Smooth muscle cell (in vitro differentiated cells): ENCODE data around the gene KYNU. TPM values are rescaled to one million over a fixed set of nuclear protein-coding genes. Genes with fewer than 3 reads are reported as not detected.
"Not testable (repeated sequence)": the region's sequence is repeated elsewhere in the genome, so short reads cannot be mapped to it uniquely, and the experiment has no call there.

Experiments
- DNase-seq: peaks from one replicate; lab custom pipeline; 2025; ENCODE audit not compliant: unreplicated experiment; lab: John Stamatoyannopoulos, UW
- H2AFZ ChIP-seq: fragments of 200-600 bp; sonication (generic); 2 replicates; pipeline ENCODE4 v1.6.0; 2016; ENCODE audit warnings: antibody characterized with exemption, low read depth, mild to moderate bottlenecking
- H3F3A ChIP-seq: fragments of 200-600 bp; sonication (generic); 2 replicates; pipeline ENCODE4 v1.6.0; 2017; ENCODE audit warnings: antibody characterized with exemption, low read depth
- H3K27ac ChIP-seq: fragments of 200-600 bp; sonication (generic); 2 replicates; pipeline ENCODE4 v1.5.1; 2016; ENCODE audit warnings: low read depth, mild to moderate bottlenecking
- H3K27me3 ChIP-seq: fragments of 200-600 bp; sonication (generic); 2 replicates; pipeline ENCODE4 v1.6.1; 2016; ENCODE audit warnings: low read depth, mild to moderate bottlenecking
- H3K36me3 ChIP-seq: fragments of 200-600 bp; sonication (generic); 2 replicates; pipeline ENCODE4 v1.5.1; 2016; ENCODE audit warnings: low read depth
- H3K4me1 ChIP-seq: fragments of 200-600 bp; sonication (generic); 2 replicates; pipeline ENCODE4 v1.5.1; 2016; ENCODE audit warnings: low read depth
- H3K4me2 ChIP-seq: fragments of 200-600 bp; sonication (generic); 2 replicates; pipeline ENCODE4 v1.6.0; 2016; ENCODE audit warnings: mild to moderate bottlenecking
- H3K4me3 ChIP-seq: fragments of 200-600 bp; sonication (generic); 2 replicates; pipeline ENCODE4 v1.5.1; 2016; ENCODE audit warnings: mild to moderate bottlenecking
- H3K79me2 ChIP-seq: fragments of 200-600 bp; sonication (generic); 2 replicates; pipeline ENCODE4 v1.6.0; 2016; ENCODE audit warnings: low read depth, mild to moderate bottlenecking
- H3K9ac ChIP-seq: fragments of 200-600 bp; sonication (generic); 2 replicates; pipeline ENCODE4 v1.6.0; 2016; ENCODE audit warnings: low read depth
- H3K9me3 ChIP-seq: fragments of 200-600 bp; sonication (generic); replicated peaks from 2 replicates; pipeline ENCODE4 v1.5.1; 2016; ENCODE audit warnings: low read depth
- H4K20me1 ChIP-seq: fragments of 200-600 bp; sonication (generic); 2 replicates; pipeline ENCODE4 v1.6.0; 2016; ENCODE audit warnings: low read depth
- CTCF ChIP-seq: fragments of 200-600 bp; sonication (generic); IDR thresholded peaks from 2 replicates; pipeline ENCODE4 v1.5.1; 2017; ENCODE audit warnings: borderline replicate concordance, mild to moderate bottlenecking, antibody characterized with exemption; ENCODE audit not compliant: insufficient read depth, poor library complexity, severe bottlenecking
- WGBS: methylation state at CpG from one replicate; pipeline ENCODE4 v1.1.7; 2016; ENCODE audit warnings: low lambda C conversion rate; 5-methylcytosine and 5-hydroxymethylcytosine counted together
- polyA plus RNA-seq: library from polyadenylated mRNA; unstranded; fragments of >200 nt; fragmentation: Nextera tagmentation; extraction: Ambion mirVana; gene quantifications from 2 replicates; pipeline ENCODE4 v1.2.1, GENCODE V29; 2016
- total RNA-seq: library from RNA; depleted of rRNA; stranded (reverse); fragments of >200 nt; gene quantifications from 2 replicates; pipeline ENCODE4 v1.2.3, GENCODE V29; 2014

The KYNU gene
- total and polyA plus RNA-seq, 2 experiments from 2014 or later: 5.7 to 16.0 TPM

GRCh38 chr2:142879151-142879550 lies 1.7 kb downstream of the KYNU start:
- DNase-seq: no peak
- no peak for TF ChIP-seq CTCF
- no peak overlapping the region for H2AFZ ChIP-seq
- no peaks in the 10 kb centered on the region for H3K79me2 ChIP-seq
- no peaks in the 10 kb centered on the region for H3K27me3 ChIP-seq
- WGBS: 96% methylated on average over 4 of the region's 4 CpGs
- peaks cover 10% of the 10 kb centered on the region for H3F3A ChIP-seq
- no peaks in the 10 kb centered on the region for H3K9me3 ChIP-seq
- H3K4me2 ChIP-seq: peak overlapping the region; percentile 38
- no peaks in the 10 kb centered on the region for H4K20me1 ChIP-seq
- no peak overlapping the region for H3K9ac ChIP-seq
- H3K27ac ChIP-seq: no peak overlapping the region
- H3K4me1 ChIP-seq: peaks cover 4% of the 10 kb centered on the region
- H3K36me3 ChIP-seq: no peaks in the 10 kb centered on the region
- no peak overlapping the region for H3K4me3 ChIP-seq

- TF ChIP-seq CTCF: no peak
- peak overlapping the region; percentile 38 for H3K4me2 ChIP-seq
These were observed 2.8 kb downstream of the KYNU start for GRCh38 chr2:142880279-142880678.

GRCh38 chr2:142881619-142882018 lies 4.2 kb downstream of the KYNU start:
- H3K27ac ChIP-seq: no peak overlapping the region

More at GRCh38 chr2:142880279-142880678, 2.8 kb downstream of the KYNU start:
- no peaks in the 10 kb centered on the region for H3K27me3 ChIP-seq
- H3K27ac ChIP-seq: peak overlapping the region; percentile 79
- H3K36me3 ChIP-seq: no peaks in the 10 kb centered on the region
- no peak for DNase-seq
- H4K20me1 ChIP-seq: no peaks in the 10 kb centered on the region
- no peak overlapping the region for H2AFZ ChIP-seq
- H3K9me3 ChIP-seq: no peaks in the 10 kb centered on the region
- H3F3A ChIP-seq: peaks cover 4% of the 10 kb centered on the region
- H3K9ac ChIP-seq: no peak overlapping the region
- H3K4me3 ChIP-seq: no peak overlapping the region
- peaks cover 3% of the 10 kb centered on the region for H3K4me1 ChIP-seq
- H3K79me2 ChIP-seq: no peaks in the 10 kb centered on the region

GRCh38 chr2:142882500-142882899 lies 5.0 kb downstream of the KYNU start:
- not testable (repeated sequence) for H4K20me1 ChIP-seq, H3K36me3 ChIP-seq, H3K9ac ChIP-seq, H3K4me2 ChIP-seq, H3K9me3 ChIP-seq, H3K27ac ChIP-seq, H3K79me2 ChIP-seq, H3K4me3 ChIP-seq, H3F3A ChIP-seq, H2AFZ ChIP-seq, DNase-seq, H3K27me3 ChIP-seq, H3K4me1 ChIP-seq
- 92% methylated on average over 3 of the region's 3 CpGs for WGBS

More at GRCh38 chr2:142881619-142882018, 4.2 kb downstream of the KYNU start:
- Histone ChIP-seq H3F3A (no peaks in the 10 kb centered on the region), H3K4me2 (no peak overlapping the region), H3K4me3 (no peak overlapping the region), H3K9ac (no peak overlapping the region), H2AFZ (no peak overlapping the region), H3K9me3 (no peaks in the 10 kb centered on the region), H3K79me2 (no peaks in the 10 kb centered on the region), H3K4me1 (no peaks in the 10 kb centered on the region), H3K36me3 (no peaks in the 10 kb centered on the region), H3K27me3 (no peaks in the 10 kb centered on the region), H4K20me1 (no peaks in the 10 kb centered on the region)
- TF ChIP-seq CTCF: no peak
- WGBS: 93% methylated on average over 3 of the region's 3 CpGs
- no peak for DNase-seq
